GM04503 (cell line): ENCODE measurements around the gene CYB5R2.
"Not testable (repeated sequence)": the region's sequence is repeated elsewhere in the genome, so short reads cannot be mapped to it uniquely, and the experiment has no call there.

Experiments
- DNase-seq: peaks from one replicate; pipeline ENCODE4 v3.0.0-alpha.2; 2012; ENCODE audit warnings: low read depth

CYB5R2 gene

GRCh38 chr11:7668911-7669310 lies 4.4 kb downstream of the CYB5R2 start:
- no peak for DNase-seq

GRCh38 chr11:7668464-7668863 lies 4.8 kb downstream of the CYB5R2 start:
- DNase-seq, result no peak

- DNase-seq, result no peak
These were observed 5.8 kb downstream of the CYB5R2 start for GRCh38 chr11:7667460-7667859.

- DNase-seq, result no peak
These were observed 6.9 kb downstream of the CYB5R2 start for GRCh38 chr11:7666292-7666866.

GRCh38 chr11:7665473-7666291 lies 7.6 kb downstream of the CYB5R2 start:
- DNase-seq, result no peak

- no peak for DNase-seq
These were observed 8.4 kb downstream of the CYB5R2 start for GRCh38 chr11:7664867-7665266.

GRCh38 chr11:7663531-7663930 lies 9.8 kb downstream of the CYB5R2 start:
- not testable (repeated sequence) for DNase-seq

- no peak for DNase-seq
These were observed 15.8 kb downstream of the CYB5R2 start for GRCh38 chr11:7657306-7658025.

- DNase-seq, result no peak
These were observed 16.6 kb downstream of the CYB5R2 start for GRCh38 chr11:7656704-7657103.

GRCh38 chr11:7655253-7656217 lies 17.8 kb downstream of the CYB5R2 start:
- DNase-seq, result no peak

GRCh38 chr11:7654195-7654705 lies 19.1 kb downstream of the CYB5R2 start:
- no peak for DNase-seq

- DNase-seq, result no peak
These were observed 21.6 kb downstream of the CYB5R2 start for GRCh38 chr11:7651700-7652099.

GRCh38 chr11:7651140-7651551 lies 22.2 kb downstream of the CYB5R2 start:
- no peak for DNase-seq

GRCh38 chr11:7648264-7648663 lies 25.0 kb downstream of the CYB5R2 start:
- no peak for DNase-seq

- no peak for DNase-seq
These were observed 26.4 kb downstream of the CYB5R2 start for GRCh38 chr11:7646866-7647265.

- no peak for DNase-seq
These were observed 28.1 kb downstream of the CYB5R2 start for GRCh38 chr11:7645206-7645605.

- DNase-seq, result no peak
These were observed 30.0 kb downstream of the CYB5R2 start for GRCh38 chr11:7643314-7643713.

- no peak for DNase-seq
These were observed 30.6 kb downstream of the CYB5R2 start for GRCh38 chr11:7642747-7643146.

- DNase-seq, result no peak
These were observed 32.5 kb downstream of the CYB5R2 start for GRCh38 chr11:7640816-7641215.

GRCh38 chr11:7639643-7640025 lies 33.7 kb downstream of the CYB5R2 start:
- DNase-seq, result no peak

GRCh38 chr11:7638710-7639642 lies 34.3 kb downstream of the CYB5R2 start:
- no peak for DNase-seq
